ENCODE data around the gene SOCS6.

GRCh38 chr18:70337139-70337972 lies 48.5 kb downstream of the SOCS6 start:
- no peak for TF ChIP-seq ZNF224 (CRISPR knock-in tag; IDR thresholded peaks at IDR 0.05)
- no peak for TF ChIP-seq YY1 (IDR thresholded peaks at IDR 0.05; ENCODE audit: insufficient read depth, insufficient replicate concordance, low read depth, low read length)
- TF ChIP-seq FOXA1 (IDR thresholded peaks at IDR 0.05) = no peak
- TF ChIP-seq FOXA1 (CRISPR knock-in tag; IDR thresholded peaks at IDR 0.05) = no peak
- TF ChIP-seq MAX (IDR thresholded peaks at IDR 0.05) = no peak
- peak in 1 of 2 experiments; percentile 27; a peak in 1 of 4 replicates for TF ChIP-seq POLR2A (IDR thresholded peaks at IDR 0.05; ENCODE audit: insufficient read depth in 1 of 2, low read depth in 2 of 2, low read length in 2 of 2)
- TF ChIP-seq NFE2L1 (CRISPR knock-in tag; IDR thresholded peaks at IDR 0.05; ENCODE audit: borderline replicate concordance) = no peak
- no peak for TF ChIP-seq ZNF44 (CRISPR knock-in tag; IDR thresholded peaks at IDR 0.05)

Measured in HepG2 (cell line).